GM12878 (cell line): ENCODE measurements around the gene CCL22. TPM values are rescaled to one million over a fixed set of nuclear protein-coding genes. Genes with fewer than 3 reads are reported as not detected.

ENCODE experiments used
- BHLHE40 ChIP-seq, 2 experiments: fragments of 450-650 bp in 1 of 2; IDR thresholded peaks; 2 replicates each; pipeline ENCODE4 v1.6.1; 2011 to 2017; ENCODE audit warnings: low read depth in 2 of 2, borderline replicate concordance in 1 of 2, improper control_type of control experiment in 1 of 2, low read length in 1 of 2, mild to moderate bottlenecking in 1 of 2
- BMI1 ChIP-seq: fragments of 450-650 bp; IDR thresholded peaks from 2 replicates; pipeline ENCODE4 v1.6.1; 2016; ENCODE audit warnings: mild to moderate bottlenecking, moderate library complexity, borderline replicate concordance
- CREB1 ChIP-seq: IDR thresholded peaks from 2 replicates; pipeline ENCODE4 v1.6.1; 2012; ENCODE audit warnings: low read depth, mild to moderate bottlenecking, inconsistent platforms
- EZH2 ChIP-seq: IDR thresholded peaks from 2 replicates; pipeline ENCODE4 v1.6.1; 2012; ENCODE audit warnings: low read depth, mild to moderate bottlenecking, control low read depth, inconsistent platforms, low read length, borderline replicate concordance; ENCODE audit not compliant: control insufficient read depth
- IRF3 ChIP-seq: fragments of 450-650 bp; IDR thresholded peaks from 2 replicates; pipeline ENCODE4 v1.6.1; 2014; ENCODE audit warnings: mild to moderate bottlenecking
- IRF4 ChIP-seq: IDR thresholded peaks from 2 replicates; pipeline ENCODE4 v1.6.1; 2011; ENCODE audit warnings: low read depth, low read length
- KAT2A ChIP-seq: conservative IDR thresholded peaks from 2 replicates; pipeline ENCODE4 v1.6.1; 2011; ENCODE audit warnings: low read depth, low read length; ENCODE audit not compliant: control insufficient read depth
- KDM1A ChIP-seq: fragments of 200-600 bp; sonication (generic); IDR thresholded peaks from 2 replicates; pipeline ENCODE4 v1.6.1; 2016; ENCODE audit warnings: borderline replicate concordance
- MEF2A ChIP-seq: IDR thresholded peaks from 2 replicates; pipeline ENCODE4 v1.6.1; 2011; ENCODE audit warnings: low read depth, mild to moderate bottlenecking, low read length, moderate library complexity; ENCODE audit not compliant: insufficient read depth
- MTA2 ChIP-seq: fragments of 450-650 bp; IDR thresholded peaks from 2 replicates; pipeline ENCODE4 v1.6.1; 2016; ENCODE audit warnings: low read depth, mild to moderate bottlenecking, moderate library complexity
- NFIC ChIP-seq: IDR thresholded peaks from 2 replicates; pipeline ENCODE4 v1.6.1; 2012; ENCODE audit warnings: low read depth, mild to moderate bottlenecking, inconsistent platforms, low read length, moderate library complexity
- RUNX3 ChIP-seq: IDR thresholded peaks from 2 replicates; pipeline ENCODE4 v1.6.1; 2012; ENCODE audit warnings: low read length, inconsistent platforms
- TCF3 ChIP-seq: IDR thresholded peaks from 2 replicates; pipeline ENCODE4 v1.6.1; 2012; ENCODE audit warnings: low read depth, mild to moderate bottlenecking, low read length, borderline replicate concordance; ENCODE audit not compliant: insufficient read depth
- WRNIP1 ChIP-seq: IDR thresholded peaks from 2 replicates; pipeline ENCODE4 v1.6.1; 2011; ENCODE audit warnings: low read depth, low read length, improper control_type of control experiment, borderline replicate concordance
- ZBED1 ChIP-seq: IDR thresholded peaks from 2 replicates; pipeline ENCODE4 v1.6.1; 2016; ENCODE audit warnings: borderline replicate concordance
- ZBTB4 ChIP-seq: fragments of 450-650 bp; formaldehyde crosslinking; IDR thresholded peaks from 2 replicates; pipeline ENCODE4 v1.4.0; 2022; ENCODE audit warnings: mild to moderate bottlenecking, moderate library complexity
- ZNF274 ChIP-seq: IDR thresholded peaks from one replicate; pipeline ENCODE4 v1.8.0; 2011; ENCODE audit not compliant: insufficient read length, insufficient read depth
- polyA plus RNA-seq, 11 experiments: library from polyadenylated mRNA; depleted of rRNA in 4 of 11; unstranded in 6 of 11; stranded (reverse) in 5 of 11; fragments of >200 nt; fragmentation: Nextera tagmentation in 4 of 11; fragmentation: Illumina TruSeq in 1 of 11; extraction: Ambion mirVana in 4 of 11; extraction: Trizol in 1 of 11; gene quantifications; 1 replicate in 1 of 11; 2 replicates in 10 of 11; pipeline versions ENCODE4 v1.2.1 to v1.2.3, GENCODE V29; 2011 to 2016; ENCODE audit warnings: inconsistent platforms in 2 of 11, missing spikeins in 2 of 11, low read depth in 1 of 11
- total RNA-seq, 4 experiments: library from RNA; depleted of rRNA in 3 of 4; stranded (reverse); fragments of >200 nt in 3 of 4; fragmentation: Illumina TruSeq in 1 of 4; extraction: Trizol in 1 of 4; gene quantifications; 2 replicates each; pipeline versions ENCODE4 v1.2.1 to v1.2.3, GENCODE V29; 2013 to 2021
- TF ChIP-seq, protein P1 (sequence below): IDR thresholded peaks from 2 replicates; pipeline ENCODE4 v1.6.1; 2012; ENCODE audit warnings: improper control_type of control experiment, low read depth, low read length; ENCODE audit not compliant: insufficient replicate concordance
- TF ChIP-seq, protein P2 (sequence below): IDR thresholded peaks from 2 replicates; pipeline ENCODE4 v1.6.1; 2011; ENCODE audit warnings: borderline replicate concordance, low read depth, mild to moderate bottlenecking, moderate library complexity, low read length; ENCODE audit not compliant: insufficient read depth, poor library complexity, severe bottlenecking

CCL22 gene
- total and polyA plus RNA-seq, 10 of the 15 experiments (the other 5 are each of a cell fraction or from before 2014, with no cell fraction given): 38.0 to 704 (median 349) TPM

DNA sequence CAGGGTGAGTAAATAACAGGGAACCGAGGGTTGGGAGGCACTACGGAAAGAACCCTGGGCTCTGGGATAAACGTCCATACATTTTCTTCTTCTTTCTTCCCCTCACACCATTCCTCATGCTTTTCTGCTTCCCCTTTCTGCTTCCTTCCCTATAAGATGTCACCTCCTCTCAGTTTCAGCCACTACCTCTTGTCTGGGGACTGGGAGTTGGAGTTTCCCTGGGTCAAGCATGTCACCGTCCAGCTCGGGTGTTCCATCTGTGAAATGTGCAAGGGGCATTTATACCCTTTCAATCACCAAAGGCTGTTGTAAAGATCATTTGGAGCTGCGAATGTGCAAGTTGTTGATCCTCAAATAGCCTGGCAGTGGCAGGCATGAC is 17.5 kb upstream of the CCL22 start (continued):
- TF ChIP-seq, protein P1, sequence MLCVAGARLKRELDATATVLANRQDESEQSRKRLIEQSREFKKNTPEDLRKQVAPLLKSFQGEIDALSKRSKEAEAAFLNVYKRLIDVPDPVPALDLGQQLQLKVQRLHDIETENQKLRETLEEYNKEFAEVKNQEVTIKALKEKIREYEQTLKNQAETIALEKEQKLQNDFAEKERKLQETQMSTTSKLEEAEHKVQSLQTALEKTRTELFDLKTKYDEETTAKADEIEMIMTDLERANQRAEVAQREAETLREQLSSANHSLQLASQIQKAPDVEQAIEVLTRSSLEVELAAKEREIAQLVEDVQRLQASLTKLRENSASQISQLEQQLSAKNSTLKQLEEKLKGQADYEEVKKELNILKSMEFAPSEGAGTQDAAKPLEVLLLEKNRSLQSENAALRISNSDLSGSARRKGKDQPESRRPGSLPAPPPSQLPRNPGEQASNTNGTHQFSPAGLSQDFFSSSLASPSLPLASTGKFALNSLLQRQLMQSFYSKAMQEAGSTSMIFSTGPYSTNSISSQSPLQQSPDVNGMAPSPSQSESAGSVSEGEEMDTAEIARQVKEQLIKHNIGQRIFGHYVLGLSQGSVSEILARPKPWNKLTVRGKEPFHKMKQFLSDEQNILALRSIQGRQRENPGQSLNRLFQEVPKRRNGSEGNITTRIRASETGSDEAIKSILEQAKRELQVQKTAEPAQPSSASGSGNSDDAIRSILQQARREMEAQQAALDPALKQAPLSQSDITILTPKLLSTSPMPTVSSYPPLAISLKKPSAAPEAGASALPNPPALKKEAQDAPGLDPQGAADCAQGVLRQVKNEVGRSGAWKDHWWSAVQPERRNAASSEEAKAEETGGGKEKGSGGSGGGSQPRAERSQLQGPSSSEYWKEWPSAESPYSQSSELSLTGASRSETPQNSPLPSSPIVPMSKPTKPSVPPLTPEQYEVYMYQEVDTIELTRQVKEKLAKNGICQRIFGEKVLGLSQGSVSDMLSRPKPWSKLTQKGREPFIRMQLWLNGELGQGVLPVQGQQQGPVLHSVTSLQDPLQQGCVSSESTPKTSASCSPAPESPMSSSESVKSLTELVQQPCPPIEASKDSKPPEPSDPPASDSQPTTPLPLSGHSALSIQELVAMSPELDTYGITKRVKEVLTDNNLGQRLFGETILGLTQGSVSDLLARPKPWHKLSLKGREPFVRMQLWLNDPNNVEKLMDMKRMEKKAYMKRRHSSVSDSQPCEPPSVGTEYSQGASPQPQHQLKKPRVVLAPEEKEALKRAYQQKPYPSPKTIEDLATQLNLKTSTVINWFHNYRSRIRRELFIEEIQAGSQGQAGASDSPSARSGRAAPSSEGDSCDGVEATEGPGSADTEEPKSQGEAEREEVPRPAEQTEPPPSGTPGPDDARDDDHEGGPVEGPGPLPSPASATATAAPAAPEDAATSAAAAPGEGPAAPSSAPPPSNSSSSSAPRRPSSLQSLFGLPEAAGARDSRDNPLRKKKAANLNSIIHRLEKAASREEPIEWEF: no peak
- TF ChIP-seq EZH2 (no peak), ZNF274 (no peak), WRNIP1 (no peak), CREB1 (0 out of 2 replicates have a peak, but pooled peaks have one; percentile 29), MTA2 (peak; percentile 73), BHLHE40 (IDR thresholded peaks at IDR 0.05; ENCODE audit: borderline replicate concordance in 1 of 2, low read depth in 2 of 2, low read length in 1 of 2) (peak in 1 of 2 experiments; percentile 35; a peak in 2 of 4 replicates), IRF4 (peak; percentile 85), RUNX3 (peak; percentile 96), TCF3 (no peak), KDM1A (no peak), NFIC (peak; percentile 96), BMI1 (peak; percentile 40; the same call in 1 of the 2 replicates), ZBTB4 (CRISPR knock-in tag) (no peak), KAT2A (no peak), ZBED1 (peak; percentile 73; the same call in 1 of the 2 replicates), IRF3 (no peak), MEF2A (0 out of 2 replicates have a peak, but pooled peaks have one; percentile 34)
- TF ChIP-seq, protein P2, sequence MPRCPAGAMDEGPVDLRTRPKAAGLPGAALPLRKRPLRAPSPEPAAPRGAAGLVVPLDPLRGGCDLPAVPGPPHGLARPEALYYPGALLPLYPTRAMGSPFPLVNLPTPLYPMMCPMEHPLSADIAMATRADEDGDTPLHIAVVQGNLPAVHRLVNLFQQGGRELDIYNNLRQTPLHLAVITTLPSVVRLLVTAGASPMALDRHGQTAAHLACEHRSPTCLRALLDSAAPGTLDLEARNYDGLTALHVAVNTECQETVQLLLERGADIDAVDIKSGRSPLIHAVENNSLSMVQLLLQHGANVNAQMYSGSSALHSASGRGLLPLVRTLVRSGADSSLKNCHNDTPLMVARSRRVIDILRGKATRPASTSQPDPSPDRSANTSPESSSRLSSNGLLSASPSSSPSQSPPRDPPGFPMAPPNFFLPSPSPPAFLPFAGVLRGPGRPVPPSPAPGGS: peak; percentile 43
